ENCODE results near the gene PIP5K1B. TPM values are rescaled to one million over a fixed set of nuclear protein-coding genes. Genes with fewer than 3 reads are reported as not detected.

PIP5K1B gene
- total RNA-seq, 1 experiment from 2014 or later: 0.16 TPM

GRCh38 chr9:68709291-68710110 lies 4.5 kb downstream of the PIP5K1B start:
- POLR2A ChIA-PET: interaction anchor here (0.7 kb wide), 1 partner anchor 17 kb away, joined by 3 read pairs; no protein-coding TSS in a partner anchor
- no peak overlapping the region for H3K27ac Mint-ChIP-seq (ENCODE audit: low read depth, unreplicated experiment)
- no peak for DNase-seq (ENCODE audit: unreplicated experiment)
- peaks cover 90% of the 10 kb centered on the region for H3K27me3 Mint-ChIP-seq (ENCODE audit: insufficient read depth, unreplicated experiment)
- H3K4me3 Mint-ChIP-seq (ENCODE audit: unreplicated experiment): no peak overlapping the region
- TF ChIP-seq CTCF (IDR thresholded peaks at IDR 0.05; ENCODE audit: unreplicated experiment): no peak
- H3K9me3 Mint-ChIP-seq (ENCODE audit: unreplicated experiment): no peaks in the 10 kb centered on the region
- intact Hi-C loops (cut with micrococcal nuclease): no loop called here
- no peaks in the 10 kb centered on the region for H3K4me1 Mint-ChIP-seq (ENCODE audit: insufficient read depth, unreplicated experiment)
- CTCF ChIA-PET: interaction anchor here (0.7 to 1.0 kb wide), 2 partner anchors 38 to 67 kb away, joined by 3 to 5 read pairs; no protein-coding TSS in a partner anchor
- H3K36me3 Mint-ChIP-seq (ENCODE audit: insufficient read depth, unreplicated experiment): no peaks in the 10 kb centered on the region
- no TSS peak for BruUV-seq (replicated peaks)

GRCh38 chr9:68710111-68710471 lies 5.1 kb downstream of the PIP5K1B start:
- ChIA-PET POLR2A (interaction anchor here (0.7 kb wide), 1 partner anchor 17 kb away, joined by 3 read pairs; no protein-coding TSS in a partner anchor), CTCF (interaction anchor here (1.0 kb wide), 1 partner anchor 68 kb away, joined by 5 read pairs; no protein-coding TSS in a partner anchor)
- Mint-ChIP-seq H3K9me3 (ENCODE audit: unreplicated experiment) (no peaks in the 10 kb centered on the region), H3K27me3 (ENCODE audit: insufficient read depth, unreplicated experiment) (peaks cover 90% of the 10 kb centered on the region), H3K4me3 (ENCODE audit: unreplicated experiment) (no peak overlapping the region), H3K27ac (ENCODE audit: low read depth, unreplicated experiment) (no peak overlapping the region), H3K4me1 (ENCODE audit: insufficient read depth, unreplicated experiment) (no peaks in the 10 kb centered on the region), H3K36me3 (ENCODE audit: insufficient read depth, unreplicated experiment) (no peaks in the 10 kb centered on the region)
- no TSS peak for BruUV-seq (replicated peaks)
- intact Hi-C loops (cut with micrococcal nuclease): no loop called here
- no peak for TF ChIP-seq CTCF (IDR thresholded peaks at IDR 0.05; ENCODE audit: unreplicated experiment)
- DNase-seq (ENCODE audit: unreplicated experiment): no peak

- no peak for TF ChIP-seq CTCF (IDR thresholded peaks at IDR 0.05; ENCODE audit: unreplicated experiment)
- Mint-ChIP-seq H3K27ac (ENCODE audit: low read depth, unreplicated experiment) (no peak overlapping the region), H3K4me3 (ENCODE audit: unreplicated experiment) (no peak overlapping the region), H3K36me3 (ENCODE audit: insufficient read depth, unreplicated experiment) (no peaks in the 10 kb centered on the region), H3K27me3 (ENCODE audit: insufficient read depth, unreplicated experiment) (peaks cover 84% of the 10 kb centered on the region), H3K9me3 (ENCODE audit: unreplicated experiment) (no peaks in the 10 kb centered on the region), H3K4me1 (ENCODE audit: insufficient read depth, unreplicated experiment) (no peaks in the 10 kb centered on the region)
- no TSS peak for BruUV-seq (replicated peaks)
- DNase-seq (ENCODE audit: unreplicated experiment): no peak
- intact Hi-C loops (cut with micrococcal nuclease): no loop called here
- CTCF ChIA-PET: no interaction called here
- POLR2A ChIA-PET: no interaction called here
These were observed 6.2 kb downstream of the PIP5K1B start for GRCh38 chr9:68711281-68711680.

GRCh38 chr9:68711932-68712331 lies 6.9 kb downstream of the PIP5K1B start:
- POLR2A ChIA-PET: no interaction called here

More at GRCh38 chr9:68711932-68712331, 6.9 kb downstream of the PIP5K1B start:
- H3K4me1 Mint-ChIP-seq (ENCODE audit: insufficient read depth, unreplicated experiment): no peaks in the 10 kb centered on the region
- no peak overlapping the region for H3K27ac Mint-ChIP-seq (ENCODE audit: low read depth, unreplicated experiment)
- no peak overlapping the region for H3K4me3 Mint-ChIP-seq (ENCODE audit: unreplicated experiment)
- no peaks in the 10 kb centered on the region for H3K9me3 Mint-ChIP-seq (ENCODE audit: unreplicated experiment)
- H3K36me3 Mint-ChIP-seq (ENCODE audit: insufficient read depth, unreplicated experiment): no peaks in the 10 kb centered on the region
- H3K27me3 Mint-ChIP-seq (ENCODE audit: insufficient read depth, unreplicated experiment): peaks cover 77% of the 10 kb centered on the region
- no TSS peak for BruUV-seq (replicated peaks)
- DNase-seq (ENCODE audit: unreplicated experiment): no peak
- TF ChIP-seq CTCF (IDR thresholded peaks at IDR 0.05; ENCODE audit: unreplicated experiment): no peak
- intact Hi-C loops (cut with micrococcal nuclease): no loop called here
- CTCF ChIA-PET: interaction anchor here (0.6 kb wide), 1 partner anchor 324 kb away, joined by 3 read pairs; the partner anchor contains the start of gene FXN

Measured in MCF 10A (cell line).